AG04450 (cell line): ENCODE data around the gene NAPEPLD. TPM values are rescaled to one million over a fixed set of nuclear protein-coding genes. Genes with fewer than 3 reads are reported as not detected.

ENCODE experiments used
- CTCF ChIA-PET: fragments of 300-600, 350-600 bp; formaldehyde crosslinking; extraction: SDS; loops from one replicate; lab custom pipeline; 2022; ENCODE audit warnings: antibody characterized with exemption, inconsistent platforms; lab: Charles Lee
- POLR2A ChIA-PET: fragments of 350-600 bp; formaldehyde crosslinking; extraction: SDS; loops from one replicate; lab custom pipeline; 2021; ENCODE audit warnings: antibody characterized with exemption, inconsistent platforms; lab: Yijun Ruan, JAX
- DNase-seq: peaks from one replicate; pipeline ENCODE4 v3.0.0-alpha.2; 2011; ENCODE audit warnings: low read depth, low spot score
- H3K27ac ChIP-seq: one replicate; pipeline ENCODE4 v1.5.1; 2012; ENCODE audit warnings: low read depth, low read length, control low read depth
- H3K27me3 ChIP-seq: one replicate; pipeline ENCODE4 v1.6.0; 2012; ENCODE audit warnings: low read length; ENCODE audit not compliant: control insufficient read depth, insufficient read depth
- H3K4me3 ChIP-seq: 2 replicates; pipeline ENCODE4 v1.5.1; 2011; ENCODE audit warnings: mild to moderate bottlenecking, low read depth, low read length, control low read depth
- H3K9me3 ChIP-seq: 2 replicates; pipeline ENCODE4 v1.5.1; 2012; ENCODE audit warnings: low read length; ENCODE audit not compliant: control insufficient read depth, insufficient read depth
- polyA plus RNA-seq: library from polyadenylated mRNA; depleted of rRNA; stranded (reverse); fragments of >200 nt; gene quantifications from 2 replicates; pipeline ENCODE4 v1.2.3, GENCODE V29; 2011
- TF ChIP-seq, protein P1 (sequence below): IDR thresholded peaks from 2 replicates; pipeline ENCODE4 v1.5.1; 2011; ENCODE audit warnings: low read depth, low read length, control low read depth, inconsistent platforms

NAPEPLD gene
- polyA plus RNA-seq, 1 experiment, result 8.9 TPM

- no peak overlapping the region for H3K4me3 ChIP-seq
- DNase-seq, result no peak
- no peak overlapping the region for H3K27ac ChIP-seq
- no peaks in the 10 kb centered on the region for H3K27me3 ChIP-seq
- CTCF ChIA-PET, result interaction anchor here (1.2 kb wide), 1 partner anchor 69 kb away, joined by 4 read pairs; no protein-coding TSS in a partner anchor
- TF ChIP-seq, protein P1, sequence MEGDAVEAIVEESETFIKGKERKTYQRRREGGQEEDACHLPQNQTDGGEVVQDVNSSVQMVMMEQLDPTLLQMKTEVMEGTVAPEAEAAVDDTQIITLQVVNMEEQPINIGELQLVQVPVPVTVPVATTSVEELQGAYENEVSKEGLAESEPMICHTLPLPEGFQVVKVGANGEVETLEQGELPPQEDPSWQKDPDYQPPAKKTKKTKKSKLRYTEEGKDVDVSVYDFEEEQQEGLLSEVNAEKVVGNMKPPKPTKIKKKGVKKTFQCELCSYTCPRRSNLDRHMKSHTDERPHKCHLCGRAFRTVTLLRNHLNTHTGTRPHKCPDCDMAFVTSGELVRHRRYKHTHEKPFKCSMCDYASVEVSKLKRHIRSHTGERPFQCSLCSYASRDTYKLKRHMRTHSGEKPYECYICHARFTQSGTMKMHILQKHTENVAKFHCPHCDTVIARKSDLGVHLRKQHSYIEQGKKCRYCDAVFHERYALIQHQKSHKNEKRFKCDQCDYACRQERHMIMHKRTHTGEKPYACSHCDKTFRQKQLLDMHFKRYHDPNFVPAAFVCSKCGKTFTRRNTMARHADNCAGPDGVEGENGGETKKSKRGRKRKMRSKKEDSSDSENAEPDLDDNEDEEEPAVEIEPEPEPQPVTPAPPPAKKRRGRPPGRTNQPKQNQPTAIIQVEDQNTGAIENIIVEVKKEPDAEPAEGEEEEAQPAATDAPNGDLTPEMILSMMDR, result no peak
- no peaks in the 10 kb centered on the region for H3K9me3 ChIP-seq
- POLR2A ChIA-PET, result no interaction called here
Measured at GRCh38 chr7:103130901-103131624, 17.8 kb downstream of the NAPEPLD start.

DNA sequence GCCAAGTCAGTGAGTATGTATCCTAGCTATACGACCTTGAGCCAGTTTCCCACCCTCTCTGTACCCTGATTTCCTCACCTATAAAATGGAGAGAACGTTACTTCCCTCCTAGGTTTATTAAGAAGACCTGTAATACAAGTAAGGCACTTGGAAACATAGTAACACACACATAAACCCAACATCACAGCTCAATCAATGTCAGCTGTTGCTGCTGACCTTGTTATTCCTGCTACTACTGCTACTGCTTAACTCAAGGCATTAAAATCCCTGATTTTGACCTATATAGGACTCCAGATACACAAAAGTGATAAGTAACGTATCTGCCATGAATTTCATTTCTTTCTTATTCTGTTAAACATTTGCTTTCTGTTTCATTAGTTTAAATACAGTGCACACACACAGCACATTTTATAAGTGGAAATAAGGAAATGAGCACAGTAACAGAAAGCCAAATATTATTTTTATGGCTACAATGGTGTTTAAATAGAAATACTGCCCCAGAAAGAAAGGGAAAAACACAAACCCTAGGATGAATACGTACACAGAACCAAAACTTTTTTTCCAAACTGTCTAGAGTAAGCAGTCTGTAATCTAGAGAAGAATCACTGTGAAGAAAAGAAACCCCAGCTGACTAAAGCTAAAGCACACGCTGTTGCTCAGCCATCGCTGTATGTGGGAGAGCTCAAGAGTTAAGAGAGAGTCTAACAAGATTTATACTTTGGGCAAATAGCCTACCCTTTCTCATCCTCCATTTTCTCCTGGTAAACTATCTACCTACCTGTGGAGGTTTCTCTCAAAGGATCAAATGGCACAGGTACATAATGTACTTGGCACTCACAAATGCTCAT, 19.0 kb downstream of the NAPEPLD start:
- ChIA-PET POLR2A (no interaction called here), CTCF (interaction anchor here (1.2 to 1.7 kb wide), 2 partner anchors 10 to 68 kb away, joined by 3 to 4 read pairs; no protein-coding TSS in a partner anchor)
- Histone ChIP-seq H3K27me3 (no peaks in the 10 kb centered on the region), H3K27ac (no peak overlapping the region), H3K4me3 (no peak overlapping the region), H3K9me3 (no peaks in the 10 kb centered on the region)
- TF ChIP-seq, protein P1, result no peak
- no peak for DNase-seq

- H3K9me3 ChIP-seq, result no peaks in the 10 kb centered on the region
- no peak overlapping the region for H3K27ac ChIP-seq
- no peak for DNase-seq
- CTCF ChIA-PET, result no interaction called here
- TF ChIP-seq, protein P1, result no peak
- POLR2A ChIA-PET, result no interaction called here
- H3K4me3 ChIP-seq, result no peak overlapping the region
- no peaks in the 10 kb centered on the region for H3K27me3 ChIP-seq
Measured at GRCh38 chr7:103127006-103127405, 21.9 kb downstream of the NAPEPLD start.

GRCh38 chr7:103124429-103124979, 24.4 kb downstream of the NAPEPLD start:
- CTCF ChIA-PET, result no interaction called here
- no peak overlapping the region for H3K4me3 ChIP-seq
- no peaks in the 10 kb centered on the region for H3K9me3 ChIP-seq

More at GRCh38 chr7:103124429-103124979, 24.4 kb downstream of the NAPEPLD start:
- no peak overlapping the region for H3K27ac ChIP-seq
- H3K27me3 ChIP-seq, result no peaks in the 10 kb centered on the region
- POLR2A ChIA-PET, result no interaction called here
- TF ChIP-seq, protein P1, result no peak
- no peak for DNase-seq
